ENCODE results near the gene NDRG4.
"Not testable (repeated sequence)": the region's sequence is repeated elsewhere in the genome, so short reads cannot be mapped to it uniquely, and the experiment has no call there.

NDRG4 gene

GRCh38 chr16:58478427-58478826 lies 21.5 kb upstream of the NDRG4 start:
- Histone ChIP-seq H3K4me1 (ENCODE audit: control insufficient read depth in 5 of 5, insufficient read depth in 5 of 5, low read length in 5 of 5) (peaks cover 0 to 14% (median 2%) of the 10 kb centered on the region in 5 donors), H3K9me3 (ENCODE audit: control insufficient read depth in 5 of 5, low read length in 5 of 5) (no peaks in the 10 kb centered on the region), H3K27me3 (ENCODE audit: control insufficient read depth in 5 of 5, insufficient read depth in 4 of 5, low read length in 5 of 5) (no peaks in the 10 kb centered on the region), H3K9ac (ENCODE audit: low read length in 5 of 5) (no peak overlapping the region), H3K4me3 (ENCODE audit: low read depth in 1 of 5, low read length in 5 of 5) (no peak overlapping the region), H3K36me3 (ENCODE audit: control insufficient read depth in 5 of 5, insufficient read depth in 5 of 5, low read length in 5 of 5) (no peaks in the 10 kb centered on the region), H3K27ac (ENCODE audit: low read depth, low read length) (no peak overlapping the region)

GRCh38 chr16:58481226-58481869 lies 18.6 kb upstream of the NDRG4 start:
- H3K9me3 ChIP-seq (ENCODE audit: control insufficient read depth in 5 of 5, low read length in 5 of 5) = no peaks in the 10 kb centered on the region
- H3K9ac ChIP-seq (ENCODE audit: low read length in 5 of 5) = no peak overlapping the region
- no peaks in the 10 kb centered on the region for H3K27me3 ChIP-seq (ENCODE audit: control insufficient read depth in 5 of 5, insufficient read depth in 4 of 5, low read length in 5 of 5)
- H3K27ac ChIP-seq (ENCODE audit: low read depth, low read length) = no peak overlapping the region
- no peak overlapping the region for H3K4me3 ChIP-seq (ENCODE audit: low read depth in 1 of 5, low read length in 5 of 5)
- H3K36me3 ChIP-seq (ENCODE audit: control insufficient read depth in 5 of 5, insufficient read depth in 5 of 5, low read length in 5 of 5) = no peaks in the 10 kb centered on the region
- no peaks in the 10 kb centered on the region for H3K4me1 ChIP-seq (ENCODE audit: control insufficient read depth in 5 of 5, insufficient read depth in 5 of 5, low read length in 5 of 5)

- H3K9ac ChIP-seq (ENCODE audit: low read length in 5 of 5) = no peak overlapping the region
- no peaks in the 10 kb centered on the region for H3K4me1 ChIP-seq (ENCODE audit: control insufficient read depth in 5 of 5, insufficient read depth in 5 of 5, low read length in 5 of 5)
- H3K27me3 ChIP-seq (ENCODE audit: control insufficient read depth in 5 of 5, insufficient read depth in 4 of 5, low read length in 5 of 5) = no peaks in the 10 kb centered on the region
- H3K9me3 ChIP-seq (ENCODE audit: control insufficient read depth in 5 of 5, low read length in 5 of 5) = no peaks in the 10 kb centered on the region
- H3K36me3 ChIP-seq (ENCODE audit: control insufficient read depth in 5 of 5, insufficient read depth in 5 of 5, low read length in 5 of 5) = no peaks in the 10 kb centered on the region
- no peak overlapping the region for H3K27ac ChIP-seq (ENCODE audit: low read depth, low read length)
- H3K4me3 ChIP-seq (ENCODE audit: low read depth in 1 of 5, low read length in 5 of 5) = no peak overlapping the region
Measured at GRCh38 chr16:58481931-58482330, 18.0 kb upstream of the NDRG4 start.

- Histone ChIP-seq H3K36me3 (ENCODE audit: control insufficient read depth in 5 of 5, insufficient read depth in 5 of 5, low read length in 5 of 5) (no peaks in the 10 kb centered on the region), H3K4me1 (ENCODE audit: control insufficient read depth in 5 of 5, insufficient read depth in 5 of 5, low read length in 5 of 5) (peaks cover 0 to 9% (median 7%) of the 10 kb centered on the region in 5 donors), H3K27me3 (ENCODE audit: control insufficient read depth in 5 of 5, insufficient read depth in 4 of 5, low read length in 5 of 5) (peaks cover 0 to 2% (median 0%) of the 10 kb centered on the region in 5 donors), H3K9me3 (ENCODE audit: control insufficient read depth in 5 of 5, low read length in 5 of 5) (no peaks in the 10 kb centered on the region), H3K4me3 (ENCODE audit: low read depth in 1 of 5, low read length in 5 of 5) (no peak overlapping the region), H3K9ac (ENCODE audit: low read length in 5 of 5) (no peak overlapping the region), H3K27ac (ENCODE audit: low read depth, low read length) (no peak overlapping the region)
Measured at GRCh38 chr16:58485184-58485887, 14.6 kb upstream of the NDRG4 start.

GRCh38 chr16:58487566-58488351 lies 12.2 kb upstream of the NDRG4 start:
- Histone ChIP-seq H3K4me3 (ENCODE audit: low read depth in 1 of 5, low read length in 5 of 5) (peak overlapping the region in 4 of 5 donors; percentile 27 to 67 (median 52)), H3K9ac (ENCODE audit: low read length in 5 of 5) (no peak overlapping the region), H3K9me3 (ENCODE audit: control insufficient read depth in 5 of 5, low read length in 5 of 5) (no peaks in the 10 kb centered on the region), H3K27ac (ENCODE audit: low read depth, low read length) (no peak overlapping the region), H3K27me3 (ENCODE audit: control insufficient read depth in 5 of 5, insufficient read depth in 4 of 5, low read length in 5 of 5) (peaks cover 0 to 2% (median 0%) of the 10 kb centered on the region in 5 donors), H3K36me3 (ENCODE audit: control insufficient read depth in 5 of 5, insufficient read depth in 5 of 5, low read length in 5 of 5) (no peaks in the 10 kb centered on the region), H3K4me1 (ENCODE audit: control insufficient read depth in 5 of 5, insufficient read depth in 5 of 5, low read length in 5 of 5) (peaks cover 0 to 9% (median 7%) of the 10 kb centered on the region in 5 donors)

- H3K36me3 ChIP-seq (ENCODE audit: control insufficient read depth in 5 of 5, insufficient read depth in 5 of 5, low read length in 5 of 5) = no peaks in the 10 kb centered on the region
- no peak overlapping the region for H3K9ac ChIP-seq (ENCODE audit: low read length in 5 of 5)
- no peak overlapping the region for H3K4me3 ChIP-seq (ENCODE audit: low read depth in 1 of 5, low read length in 5 of 5)
- peaks cover 0 to 2% (median 0%) of the 10 kb centered on the region in 5 donors for H3K27me3 ChIP-seq (ENCODE audit: control insufficient read depth in 5 of 5, insufficient read depth in 4 of 5, low read length in 5 of 5)
- H3K27ac ChIP-seq (ENCODE audit: low read depth, low read length) = no peak overlapping the region
- no peaks in the 10 kb centered on the region for H3K9me3 ChIP-seq (ENCODE audit: control insufficient read depth in 5 of 5, low read length in 5 of 5)
- H3K4me1 ChIP-seq (ENCODE audit: control insufficient read depth in 5 of 5, insufficient read depth in 5 of 5, low read length in 5 of 5) = peaks cover 0 to 9% (median 7%) of the 10 kb centered on the region in 5 donors
Measured at GRCh38 chr16:58488531-58488930, 11.4 kb upstream of the NDRG4 start.

- H3K27ac ChIP-seq (ENCODE audit: low read depth, low read length) = no peak overlapping the region
Measured at GRCh38 chr16:58490065-58490464, 9.9 kb upstream of the NDRG4 start.

GRCh38 chr16:58490539-58490938 lies 9.4 kb upstream of the NDRG4 start:
- H3K36me3 ChIP-seq (ENCODE audit: control insufficient read depth in 5 of 5, insufficient read depth in 5 of 5, low read length in 5 of 5); H3K27ac ChIP-seq (ENCODE audit: low read depth, low read length); H3K9me3 ChIP-seq (ENCODE audit: control insufficient read depth in 5 of 5, low read length in 5 of 5); H3K27me3 ChIP-seq (ENCODE audit: control insufficient read depth in 5 of 5, insufficient read depth in 4 of 5, low read length in 5 of 5); H3K9ac ChIP-seq (ENCODE audit: low read length in 5 of 5); H3K4me3 ChIP-seq (ENCODE audit: low read depth in 1 of 5, low read length in 5 of 5): not testable (repeated sequence)
- peaks cover 0 to 13% (median 11%) of the 10 kb centered on the region in 5 donors for H3K4me1 ChIP-seq (ENCODE audit: control insufficient read depth in 5 of 5, insufficient read depth in 5 of 5, low read length in 5 of 5)

More at GRCh38 chr16:58490065-58490464, 9.9 kb upstream of the NDRG4 start:
- no peak overlapping the region for H3K9ac ChIP-seq (ENCODE audit: low read length in 5 of 5)
- no peaks in the 10 kb centered on the region for H3K9me3 ChIP-seq (ENCODE audit: control insufficient read depth in 5 of 5, low read length in 5 of 5)
- no peaks in the 10 kb centered on the region for H3K36me3 ChIP-seq (ENCODE audit: control insufficient read depth in 5 of 5, insufficient read depth in 5 of 5, low read length in 5 of 5)
- H3K27me3 ChIP-seq (ENCODE audit: control insufficient read depth in 5 of 5, insufficient read depth in 4 of 5, low read length in 5 of 5) = peaks cover 0 to 4% (median 0%) of the 10 kb centered on the region in 5 donors
- H3K4me1 ChIP-seq (ENCODE audit: control insufficient read depth in 5 of 5, insufficient read depth in 5 of 5, low read length in 5 of 5) = peaks cover 0 to 9% (median 8%) of the 10 kb centered on the region in 5 donors
- H3K4me3 ChIP-seq (ENCODE audit: low read depth in 1 of 5, low read length in 5 of 5) = no peak overlapping the region

- Histone ChIP-seq H3K27me3 (ENCODE audit: control insufficient read depth in 5 of 5, insufficient read depth in 4 of 5, low read length in 5 of 5) (peaks cover 0 to 8% (median 4%) of the 10 kb centered on the region in 5 donors), H3K27ac (ENCODE audit: low read depth, low read length) (no peak overlapping the region), H3K9ac (ENCODE audit: low read length in 5 of 5) (no peak overlapping the region), H3K4me3 (ENCODE audit: low read depth in 1 of 5, low read length in 5 of 5) (no peak overlapping the region), H3K9me3 (ENCODE audit: control insufficient read depth in 5 of 5, low read length in 5 of 5) (no peaks in the 10 kb centered on the region), H3K36me3 (ENCODE audit: control insufficient read depth in 5 of 5, insufficient read depth in 5 of 5, low read length in 5 of 5) (no peaks in the 10 kb centered on the region), H3K4me1 (ENCODE audit: control insufficient read depth in 5 of 5, insufficient read depth in 5 of 5, low read length in 5 of 5) (peaks cover 0 to 16% (median 13%) of the 10 kb centered on the region in 5 donors)
Measured at GRCh38 chr16:58492066-58492465, 7.9 kb upstream of the NDRG4 start.

GRCh38 chr16:58492735-58493134 lies 7.2 kb upstream of the NDRG4 start:
- H3K4me1 ChIP-seq (ENCODE audit: control insufficient read depth in 5 of 5, insufficient read depth in 5 of 5, low read length in 5 of 5) = peaks cover 0 to 11% (median 9%) of the 10 kb centered on the region in 5 donors
- no peak overlapping the region for H3K27ac ChIP-seq (ENCODE audit: low read depth, low read length)
- H3K4me3 ChIP-seq (ENCODE audit: low read depth in 1 of 5, low read length in 5 of 5) = no peak overlapping the region
- H3K9me3 ChIP-seq (ENCODE audit: control insufficient read depth in 5 of 5, low read length in 5 of 5) = no peaks in the 10 kb centered on the region
- peaks cover 0 to 8% (median 4%) of the 10 kb centered on the region in 5 donors for H3K27me3 ChIP-seq (ENCODE audit: control insufficient read depth in 5 of 5, insufficient read depth in 4 of 5, low read length in 5 of 5)
- no peak overlapping the region for H3K9ac ChIP-seq (ENCODE audit: low read length in 5 of 5)
- no peaks in the 10 kb centered on the region for H3K36me3 ChIP-seq (ENCODE audit: control insufficient read depth in 5 of 5, insufficient read depth in 5 of 5, low read length in 5 of 5)
